G401 (cell line): ENCODE data around the gene RHOU. TPM values are rescaled to one million over a fixed set of nuclear protein-coding genes. Genes with fewer than 3 reads are reported as not detected.
"Not testable (repeated sequence)": the region's sequence is repeated elsewhere in the genome, so short reads cannot be mapped to it uniquely, and the experiment has no call there.

ENCODE experiments used
- DNase-seq: peaks from one replicate; pipeline ENCODE4 v3.0.0-alpha.2; 2015; ENCODE audit warnings: low spot score
- in situ Hi-C: cut with HindIII; loops from 2 replicates; pipeline ENCODE4 v1.10.0; 2016; ENCODE audit warnings: low sequenced_read_pairs, mixed read lengths
- total RNA-seq: library from RNA; depleted of rRNA; stranded (reverse); fragments of >200 nt; shearing (Covaris generic); gene quantifications from 2 replicates; pipeline ENCODE4 v1.2.3, GENCODE V29; 2014

Gene RHOU
- total RNA-seq, 1 experiment from 2014 or later: 0.54 TPM

- no peak for DNase-seq
- in situ Hi-C loops: no loop called here
Observed at GRCh38 chr1:228753786-228754360, 18.6 kb downstream of the RHOU start.

GRCh38 chr1:228754646-228755268, 19.5 kb downstream of the RHOU start:
- no peak for DNase-seq

GRCh38 chr1:228755800-228756199, 20.5 kb downstream of the RHOU start:
- DNase-seq: no peak
- in situ Hi-C loops: no loop called here

More at GRCh38 chr1:228754646-228755268, 19.5 kb downstream of the RHOU start:
- in situ Hi-C loops: no loop called here

GRCh38 chr1:228756457-228756856, 21.2 kb downstream of the RHOU start:
- DNase-seq: no peak
- in situ Hi-C loops: no loop called here

- DNase-seq: no peak
- in situ Hi-C loops: no loop called here
Observed at GRCh38 chr1:228758447-228758846, 23.2 kb downstream of the RHOU start.

GRCh38 chr1:228760979-228761378, 25.7 kb downstream of the RHOU start:
- DNase-seq: no peak
- in situ Hi-C loops: no loop called here

GRCh38 chr1:228763561-228763960, 28.3 kb downstream of the RHOU start:
- no peak for DNase-seq
- in situ Hi-C loops: no loop called here

GRCh38 chr1:228765168-228765946, 30.1 kb downstream of the RHOU start:
- in situ Hi-C loops: no loop called here
- no peak for DNase-seq

- DNase-seq: no peak
- in situ Hi-C loops: no loop called here
Observed at GRCh38 chr1:228766788-228767187, 31.5 kb downstream of the RHOU start.

- in situ Hi-C loops: no loop called here
- no peak for DNase-seq
Observed at GRCh38 chr1:228767636-228768354, 32.5 kb downstream of the RHOU start.

GRCh38 chr1:228768355-228769000, 33.2 kb downstream of the RHOU start:
- DNase-seq: no peak
- in situ Hi-C loops: no loop called here

- in situ Hi-C loops: no loop called here
- no peak for DNase-seq
Observed at GRCh38 chr1:228770779-228771223, 35.5 kb downstream of the RHOU start.

GRCh38 chr1:228772516-228773212, 37.4 kb downstream of the RHOU start:
- no peak for DNase-seq
- in situ Hi-C loops: no loop called here

- in situ Hi-C loops, DNase-seq: not testable (repeated sequence)
Observed at GRCh38 chr1:228775946-228776345, 40.7 kb downstream of the RHOU start.

GRCh38 chr1:228776449-228776848, 41.2 kb downstream of the RHOU start:
- in situ Hi-C loops: no loop called here
- DNase-seq: no peak

GRCh38 chr1:228777236-228777635, 42.0 kb downstream of the RHOU start:
- DNase-seq: no peak
- in situ Hi-C loops: no loop called here

- in situ Hi-C loops: no loop called here
- no peak for DNase-seq
Observed at GRCh38 chr1:228778026-228778425, 42.7 kb downstream of the RHOU start.

- DNase-seq: no peak
- in situ Hi-C loops: no loop called here
Observed at GRCh38 chr1:228778466-228778865, 43.2 kb downstream of the RHOU start.

- in situ Hi-C loops: no loop called here
- DNase-seq: no peak
Observed at GRCh38 chr1:228778961-228779360, 43.7 kb downstream of the RHOU start.
